PFSK-1 (cell line): ENCODE results near the gene AMOTL1.

Source experiments
- FOXP2 ChIP-seq: optimal IDR thresholded peaks from 2 replicates; pipeline ENCODE3; 2011; ENCODE audit warnings: borderline replicate concordance, control low read depth, inconsistent platforms; ENCODE audit not compliant: insufficient read depth; ENCODE audit errors: extremely low read length, extremely low read depth
- POLR2AphosphoS5 ChIP-seq: IDR thresholded peaks from 2 replicates; pipeline ENCODE4 v1.6.1; 2012; ENCODE audit warnings: low read depth, mild to moderate bottlenecking, control low read depth, low read length, moderate library complexity
- REST ChIP-seq, 2 experiments: IDR thresholded peaks; 2 replicates each; pipeline versions ENCODE4 v1.6.1 to v1.8.0; 2011 to 2012; ENCODE audit warnings: low read depth in 2 of 2, low read length in 2 of 2, control low read depth in 1 of 2, inconsistent platforms in 1 of 2, mild to moderate bottlenecking in 1 of 2, moderate library complexity in 1 of 2; ENCODE audit not compliant: insufficient read depth in 1 of 2
- SIN3A ChIP-seq: IDR thresholded peaks from 2 replicates; pipeline ENCODE4 v1.6.1; 2012; ENCODE audit warnings: mild to moderate bottlenecking, low read length, moderate library complexity, borderline replicate concordance; ENCODE audit not compliant: insufficient read depth
- TAF1 ChIP-seq: IDR thresholded peaks from 2 replicates; pipeline ENCODE4 v1.6.1; 2012; ENCODE audit warnings: low read length, control low read depth, borderline replicate concordance; ENCODE audit not compliant: insufficient read depth

Gene AMOTL1

GRCh38 chr11:94895451-94895850, 127.3 kb downstream of the AMOTL1 start:
- TF ChIP-seq REST (IDR thresholded peaks at IDR 0.05; ENCODE audit: insufficient read depth in 1 of 2, low read depth in 2 of 2, low read length in 2 of 2) (no peak), TAF1 (no peak), POLR2AphosphoS5 (no peak), FOXP2 (no peak), SIN3A (no peak)

GRCh38 chr11:94895971-94896370, 127.8 kb downstream of the AMOTL1 start:
- TF ChIP-seq FOXP2, result no peak
- TF ChIP-seq POLR2AphosphoS5, result no peak
- no peak for TF ChIP-seq TAF1
- no peak for TF ChIP-seq SIN3A
- TF ChIP-seq REST (IDR thresholded peaks at IDR 0.05; ENCODE audit: insufficient read depth in 1 of 2, low read depth in 2 of 2, low read length in 2 of 2), result no peak

GRCh38 chr11:94897330-94897768, 129.2 kb downstream of the AMOTL1 start:
- TF ChIP-seq TAF1 (no peak), FOXP2 (no peak), REST (IDR thresholded peaks at IDR 0.05; ENCODE audit: insufficient read depth in 1 of 2, low read depth in 2 of 2, low read length in 2 of 2) (no peak), POLR2AphosphoS5 (no peak), SIN3A (no peak)

- TF ChIP-seq TAF1 (no peak), POLR2AphosphoS5 (no peak), SIN3A (no peak), FOXP2 (no peak)
These were observed 139.1 kb downstream of the AMOTL1 start for GRCh38 chr11:94907226-94907625.

- TF ChIP-seq FOXP2, result no peak
- TF ChIP-seq POLR2AphosphoS5, result no peak
- no peak for TF ChIP-seq REST (IDR thresholded peaks at IDR 0.05; ENCODE audit: insufficient read depth in 1 of 2, low read depth in 2 of 2, low read length in 2 of 2)
- no peak for TF ChIP-seq SIN3A
- no peak for TF ChIP-seq TAF1
These were observed 141.2 kb downstream of the AMOTL1 start for GRCh38 chr11:94909371-94909820.

GRCh38 chr11:94910270-94910669, 142.1 kb downstream of the AMOTL1 start:
- TF ChIP-seq SIN3A (no peak), TAF1 (no peak), POLR2AphosphoS5 (no peak), FOXP2 (no peak), REST (IDR thresholded peaks at IDR 0.05; ENCODE audit: insufficient read depth in 1 of 2, low read depth in 2 of 2, low read length in 2 of 2) (no peak)
